GM12801 (cell line): ENCODE measurements around the gene FAM118A.

Experiments used
- TF ChIP-seq, protein P1 (sequence below): IDR thresholded peaks from one replicate; pipeline ENCODE4 v1.5.1; 2011; ENCODE audit warnings: control low read depth; ENCODE audit not compliant: insufficient read length; ENCODE audit errors: extremely low read depth

FAM118A gene

DNA sequence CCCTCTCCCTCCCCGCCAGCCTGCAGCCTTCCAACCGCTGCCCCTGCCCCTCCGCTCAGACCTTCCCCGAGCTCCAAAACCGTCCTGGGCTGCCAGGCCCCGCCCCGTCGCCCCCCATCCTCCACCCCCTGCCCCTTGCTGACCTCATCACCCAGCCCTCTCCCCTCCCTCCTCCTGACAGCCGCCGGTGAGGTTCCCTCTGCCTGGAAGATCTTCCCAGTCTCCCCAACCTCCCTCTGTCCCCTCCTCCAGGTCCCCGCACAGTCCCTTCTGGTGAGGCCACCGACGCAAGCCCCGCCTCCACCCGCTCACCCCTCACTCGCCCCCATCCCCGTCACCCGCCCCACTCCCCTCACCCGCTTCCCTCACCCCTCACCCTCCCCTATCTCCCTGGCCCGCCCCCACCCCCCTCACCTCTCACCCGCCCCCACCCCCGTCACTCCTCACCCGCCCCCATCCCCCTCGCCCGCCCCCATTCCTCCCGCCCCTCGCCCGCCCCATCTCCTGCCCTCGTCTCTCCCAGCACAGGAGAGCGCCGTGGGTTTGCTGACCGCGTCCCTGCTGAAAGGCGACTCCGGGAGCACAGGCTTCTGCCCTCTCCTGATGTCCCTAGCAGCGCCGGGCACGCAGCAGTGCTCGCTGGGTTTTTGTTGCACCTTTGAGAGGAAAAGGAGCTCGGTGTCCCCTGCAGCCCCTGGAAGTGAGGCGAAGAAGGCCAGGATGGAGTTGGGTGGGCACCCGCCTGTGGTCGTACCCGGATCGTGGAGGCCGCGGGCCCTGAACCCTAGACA, 41.4 kb upstream of the FAM118A start:
- TF ChIP-seq, protein P1, sequence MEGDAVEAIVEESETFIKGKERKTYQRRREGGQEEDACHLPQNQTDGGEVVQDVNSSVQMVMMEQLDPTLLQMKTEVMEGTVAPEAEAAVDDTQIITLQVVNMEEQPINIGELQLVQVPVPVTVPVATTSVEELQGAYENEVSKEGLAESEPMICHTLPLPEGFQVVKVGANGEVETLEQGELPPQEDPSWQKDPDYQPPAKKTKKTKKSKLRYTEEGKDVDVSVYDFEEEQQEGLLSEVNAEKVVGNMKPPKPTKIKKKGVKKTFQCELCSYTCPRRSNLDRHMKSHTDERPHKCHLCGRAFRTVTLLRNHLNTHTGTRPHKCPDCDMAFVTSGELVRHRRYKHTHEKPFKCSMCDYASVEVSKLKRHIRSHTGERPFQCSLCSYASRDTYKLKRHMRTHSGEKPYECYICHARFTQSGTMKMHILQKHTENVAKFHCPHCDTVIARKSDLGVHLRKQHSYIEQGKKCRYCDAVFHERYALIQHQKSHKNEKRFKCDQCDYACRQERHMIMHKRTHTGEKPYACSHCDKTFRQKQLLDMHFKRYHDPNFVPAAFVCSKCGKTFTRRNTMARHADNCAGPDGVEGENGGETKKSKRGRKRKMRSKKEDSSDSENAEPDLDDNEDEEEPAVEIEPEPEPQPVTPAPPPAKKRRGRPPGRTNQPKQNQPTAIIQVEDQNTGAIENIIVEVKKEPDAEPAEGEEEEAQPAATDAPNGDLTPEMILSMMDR = no peak

GRCh38 chr22:45268958-45269844, 40.5 kb upstream of the FAM118A start:
- TF ChIP-seq, protein P1 = no peak

DNA sequence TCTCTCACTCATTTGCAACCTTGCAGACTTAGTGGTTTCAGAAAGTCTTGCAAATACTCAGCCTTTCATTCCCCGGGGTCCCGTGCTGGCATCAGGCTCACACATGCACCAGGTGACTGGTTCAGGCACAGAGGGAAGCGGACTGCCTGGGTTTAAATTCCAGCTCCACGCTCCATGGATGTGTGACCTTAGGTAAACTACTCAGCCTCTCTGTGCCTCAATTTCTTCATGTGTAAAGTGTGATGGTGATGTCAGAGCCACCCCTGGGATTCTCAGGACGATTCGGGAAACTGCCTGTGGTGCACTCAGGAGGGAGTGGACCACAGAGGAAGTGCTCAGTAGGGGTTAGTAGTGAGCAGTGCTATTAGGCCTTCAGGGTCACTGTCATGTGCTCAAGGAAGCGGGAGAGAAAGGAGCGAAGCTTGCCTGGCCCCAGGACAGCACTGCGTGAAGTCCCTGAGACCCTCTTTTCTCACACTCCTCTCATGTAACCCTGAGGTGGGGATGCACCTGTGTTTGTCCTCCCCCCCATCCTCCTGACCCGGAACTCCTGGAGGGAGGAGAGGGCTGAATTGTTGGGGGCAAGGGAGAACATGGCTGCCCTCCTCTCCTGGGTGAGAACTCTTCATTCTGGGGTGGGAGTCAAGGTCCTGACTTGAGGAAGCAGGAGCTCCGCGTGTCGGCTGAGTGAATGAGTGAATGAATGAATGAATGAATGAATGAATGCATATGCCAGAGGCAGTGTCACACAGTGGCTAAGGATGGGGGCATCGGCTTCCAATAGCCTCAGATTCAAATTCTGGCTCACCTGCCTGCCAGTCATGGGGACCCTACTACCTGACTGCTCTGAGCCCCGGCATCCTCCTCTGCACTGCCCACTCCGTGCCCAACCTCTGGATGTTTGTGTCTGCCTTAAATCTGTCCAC, 39.4 kb upstream of the FAM118A start:
- TF ChIP-seq, protein P1 = no peak

- TF ChIP-seq, protein P1 = no peak
Measured at GRCh38 chr22:45271667-45272201, 38.0 kb upstream of the FAM118A start.

GRCh38 chr22:45272498-45272897, 37.2 kb upstream of the FAM118A start:
- TF ChIP-seq, protein P1 = no peak

GRCh38 chr22:45273452-45274075, 36.2 kb upstream of the FAM118A start:
- TF ChIP-seq, protein P1 = no peak
